Endodermal cell (in vitro differentiated cells): ENCODE results near the gene OBSCN. TPM values are rescaled to one million over a fixed set of nuclear protein-coding genes. Genes with fewer than 3 reads are reported as not detected.

ENCODE experiments used
- DNase-seq: peaks from one replicate; pipeline ENCODE4 v3.0.0-alpha.2; 2017
- H3K27ac ChIP-seq: 2 replicates; pipeline ENCODE4 v1.5.1; 2013; ENCODE audit warnings: mild to moderate bottlenecking, low read depth, low read length, moderate library complexity
- H3K27me3 ChIP-seq: 2 replicates; pipeline ENCODE4 v1.6.1; 2013; ENCODE audit warnings: mild to moderate bottlenecking, low read length, moderate library complexity; ENCODE audit not compliant: insufficient read depth, control insufficient read depth, poor library complexity, severe bottlenecking
- H3K36me3 ChIP-seq: 2 replicates; pipeline ENCODE4 v1.7.0; 2013; ENCODE audit warnings: mild to moderate bottlenecking, low read length, moderate library complexity; ENCODE audit not compliant: control insufficient read depth, insufficient read depth
- H3K4me1 ChIP-seq: one replicate; pipeline ENCODE4 v1.7.0; 2013; ENCODE audit warnings: low read length; ENCODE audit not compliant: control insufficient read depth, insufficient read depth
- H3K4me3 ChIP-seq: 2 replicates; pipeline ENCODE4 v1.5.1; 2013; ENCODE audit warnings: mild to moderate bottlenecking, low read length, moderate library complexity
- H3K9ac ChIP-seq: 2 replicates; pipeline ENCODE4 v1.6.1; 2013; ENCODE audit warnings: mild to moderate bottlenecking, low read length, moderate library complexity; ENCODE audit not compliant: poor library complexity, severe bottlenecking; ENCODE audit errors: extremely low read depth
- H3K9me3 ChIP-seq: 2 replicates; pipeline ENCODE4 v1.6.1; 2013; ENCODE audit warnings: mild to moderate bottlenecking, low read length, moderate library complexity; ENCODE audit not compliant: control insufficient read depth
- H3K27ac Mint-ChIP-seq: 2 replicates; pipeline ENCODE4 v1.8.0; 2020; ENCODE audit warnings: mixed read lengths
- H3K27me3 Mint-ChIP-seq: 2 replicates; pipeline ENCODE4 v1.8.0; 2021; ENCODE audit warnings: mild to moderate bottlenecking, mixed read lengths; ENCODE audit not compliant: insufficient read depth
- H3K36me3 Mint-ChIP-seq: 2 replicates; pipeline ENCODE4 v1.8.0; 2020; ENCODE audit warnings: low read depth, mixed read lengths
- H3K4me1 Mint-ChIP-seq: 2 replicates; pipeline ENCODE4 v1.8.0; 2020; ENCODE audit warnings: mixed read lengths
- H3K4me3 Mint-ChIP-seq: 2 replicates; pipeline ENCODE4 v1.8.0; 2020; ENCODE audit warnings: mild to moderate bottlenecking, moderate library complexity, mixed read lengths
- H3K9me3 Mint-ChIP-seq: 2 replicates; pipeline ENCODE4 v1.8.0; 2020; ENCODE audit warnings: mild to moderate bottlenecking, mixed read lengths
- whole genome bisulfite sequencing, 2 experiments: methylation state at CpG; one replicate each; pipeline versions ENCODE4 v1.1.5 to v1.1.7; 2013; ENCODE audit warnings: missing lambda C conversion rate in 2 of 2, mixed read lengths in 1 of 2; ENCODE audit not compliant: insufficient coverage in 1 of 2, insufficient read length in 1 of 2; 5-methylcytosine and 5-hydroxymethylcytosine counted together
- total RNA-seq, 2 donors: library from RNA; stranded (reverse); fragmentation: NEBNext Ultra II Directional in 1 of 2; extraction: Animal tissue kit (Norgen Biotek cat#: 25700) in 1 of 2; gene quantifications; 2 replicates in 1 of 2; 3 replicates in 1 of 2; pipeline ENCODE4 v1.2.1, GENCODE V29; 2021
- TF ChIP-seq, protein P1 (sequence below): fragments of 200-600 bp; sonication (generic); conservative IDR thresholded peaks from 2 replicates; pipeline ENCODE4 v1.5.0; 2021; ENCODE audit warnings: antibody characterized with exemption, mild to moderate bottlenecking

The OBSCN gene
- total RNA-seq, 2 donors from 2014 or later, result 53.7 to 68.9 TPM

DNA sequence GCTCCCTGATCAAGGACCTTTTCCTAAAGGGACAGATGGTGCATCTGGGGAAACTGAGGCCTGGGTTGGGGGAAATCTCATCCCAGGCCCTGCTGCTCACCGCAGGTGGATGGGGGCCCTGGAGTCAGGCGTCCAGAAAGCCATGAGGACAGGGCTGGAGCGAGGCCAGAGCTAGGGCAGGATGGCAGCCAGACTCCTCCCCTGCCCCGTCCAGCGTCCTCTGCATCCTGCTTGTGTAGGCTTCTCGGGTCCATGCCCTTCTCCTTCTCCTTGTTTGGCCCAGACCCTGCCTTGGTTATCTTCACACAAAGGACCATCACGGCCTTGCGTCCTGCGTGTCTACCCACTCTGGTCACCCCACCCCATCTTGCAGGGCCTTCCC, 155.8 kb downstream of the OBSCN start:
- H3K27ac ChIP-seq, result no peak overlapping the region
- TF ChIP-seq, protein P1, sequence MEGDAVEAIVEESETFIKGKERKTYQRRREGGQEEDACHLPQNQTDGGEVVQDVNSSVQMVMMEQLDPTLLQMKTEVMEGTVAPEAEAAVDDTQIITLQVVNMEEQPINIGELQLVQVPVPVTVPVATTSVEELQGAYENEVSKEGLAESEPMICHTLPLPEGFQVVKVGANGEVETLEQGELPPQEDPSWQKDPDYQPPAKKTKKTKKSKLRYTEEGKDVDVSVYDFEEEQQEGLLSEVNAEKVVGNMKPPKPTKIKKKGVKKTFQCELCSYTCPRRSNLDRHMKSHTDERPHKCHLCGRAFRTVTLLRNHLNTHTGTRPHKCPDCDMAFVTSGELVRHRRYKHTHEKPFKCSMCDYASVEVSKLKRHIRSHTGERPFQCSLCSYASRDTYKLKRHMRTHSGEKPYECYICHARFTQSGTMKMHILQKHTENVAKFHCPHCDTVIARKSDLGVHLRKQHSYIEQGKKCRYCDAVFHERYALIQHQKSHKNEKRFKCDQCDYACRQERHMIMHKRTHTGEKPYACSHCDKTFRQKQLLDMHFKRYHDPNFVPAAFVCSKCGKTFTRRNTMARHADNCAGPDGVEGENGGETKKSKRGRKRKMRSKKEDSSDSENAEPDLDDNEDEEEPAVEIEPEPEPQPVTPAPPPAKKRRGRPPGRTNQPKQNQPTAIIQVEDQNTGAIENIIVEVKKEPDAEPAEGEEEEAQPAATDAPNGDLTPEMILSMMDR, result no peak
- peaks cover 4% of the 10 kb centered on the region for H3K4me1 ChIP-seq
- Mint-ChIP-seq H3K4me1 (peaks cover 2% of the 10 kb centered on the region), H3K27me3 (no peaks in the 10 kb centered on the region), H3K9me3 (peaks cover 1% of the 10 kb centered on the region), H3K36me3 (no peaks in the 10 kb centered on the region), H3K4me3 (no peak overlapping the region), H3K27ac (no peak overlapping the region)
- H3K9ac ChIP-seq, result no peak overlapping the region
- H3K27me3 ChIP-seq, result no peaks in the 10 kb centered on the region
- WGBS, 2 experiments, result 33 to 75% methylated on average over 3 to 9 of the region's 9 CpGs
- no peaks in the 10 kb centered on the region for H3K36me3 ChIP-seq
- H3K9me3 ChIP-seq, result no peaks in the 10 kb centered on the region
- H3K4me3 ChIP-seq, result no peak overlapping the region
- no peak for DNase-seq

DNA sequence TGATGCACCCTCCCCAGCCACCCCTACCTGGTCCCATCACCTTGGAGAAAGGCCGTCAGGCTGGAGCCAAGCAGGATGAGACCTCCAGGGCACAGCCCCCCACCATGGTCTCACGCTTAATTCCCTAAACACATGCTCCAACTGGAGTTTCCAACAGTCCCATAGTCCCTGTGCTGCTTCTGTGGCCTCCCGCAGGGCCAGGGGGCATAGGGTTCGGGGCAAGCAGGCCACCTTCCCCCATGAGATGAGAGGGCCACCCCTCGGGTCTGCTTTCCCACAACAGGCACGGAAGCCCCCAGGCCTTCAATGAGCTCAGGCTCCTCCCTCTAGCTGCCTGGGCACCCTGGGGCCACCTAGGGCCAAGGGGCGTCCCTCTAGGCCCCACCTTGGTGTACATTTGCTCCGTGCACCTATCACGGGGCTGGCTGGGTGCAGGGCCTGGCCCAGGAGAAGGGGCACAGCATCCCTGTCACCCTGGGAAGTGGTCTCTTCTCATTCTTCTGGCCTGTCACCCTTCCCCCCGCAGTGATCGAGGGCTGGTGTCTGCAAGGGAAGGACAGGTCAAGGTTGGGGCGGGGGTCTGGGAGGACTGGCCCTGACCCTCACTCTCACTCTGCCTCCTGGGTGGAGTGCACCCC, 156.3 kb downstream of the OBSCN start:
- Histone ChIP-seq H3K9me3 (no peaks in the 10 kb centered on the region), H3K27me3 (no peaks in the 10 kb centered on the region), H3K4me1 (peaks cover 4% of the 10 kb centered on the region), H3K9ac (no peak overlapping the region), H3K27ac (no peak overlapping the region), H3K36me3 (no peaks in the 10 kb centered on the region), H3K4me3 (no peak overlapping the region)
- Mint-ChIP-seq H3K27ac (no peak overlapping the region), H3K4me1 (peaks cover 3% of the 10 kb centered on the region), H3K9me3 (no peaks in the 10 kb centered on the region), H3K27me3 (no peaks in the 10 kb centered on the region), H3K4me3 (no peak overlapping the region), H3K36me3 (no peaks in the 10 kb centered on the region)
- TF ChIP-seq, protein P1, result no peak
- 84 to 93% methylated on average over 3 to 12 of the region's 12 CpGs for WGBS, 2 experiments
- no peak for DNase-seq

DNA sequence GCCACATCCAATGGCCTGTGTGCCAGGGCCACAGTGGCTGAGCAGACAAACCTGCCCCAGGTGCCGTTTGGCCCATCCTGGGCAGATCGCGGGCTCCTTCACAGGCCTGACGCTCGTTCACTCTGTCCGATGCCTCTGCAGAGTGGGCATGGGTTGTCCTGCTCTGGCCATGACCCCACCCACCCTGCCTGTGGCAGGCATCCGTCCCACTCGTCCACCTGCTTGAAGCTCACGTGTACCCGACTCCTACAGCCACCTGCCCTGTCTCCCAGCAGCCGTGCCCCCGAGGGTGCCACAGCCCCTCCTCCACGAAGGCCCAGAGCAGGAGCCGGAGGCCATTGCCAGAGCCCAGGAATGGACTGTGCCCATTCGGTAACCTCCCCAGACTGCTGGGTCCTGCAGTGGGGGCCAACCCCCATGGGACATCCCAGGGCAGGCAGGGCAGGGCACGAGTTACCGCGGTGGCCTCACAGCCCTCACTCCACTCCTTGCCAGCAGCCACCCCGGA, 156.9 kb downstream of the OBSCN start:
- Mint-ChIP-seq H3K9me3 (no peaks in the 10 kb centered on the region), H3K4me1 (peaks cover 3% of the 10 kb centered on the region), H3K4me3 (no peak overlapping the region), H3K27me3 (no peaks in the 10 kb centered on the region), H3K36me3 (no peaks in the 10 kb centered on the region), H3K27ac (no peak overlapping the region)
- no peaks in the 10 kb centered on the region for H3K36me3 ChIP-seq
- DNase-seq, result no peak
- H3K4me1 ChIP-seq, result peaks cover 4% of the 10 kb centered on the region
- WGBS, 2 experiments, result 95 to 100% methylated on average over 3 to 19 of the region's 19 CpGs
- TF ChIP-seq, protein P1, result no peak
- no peak overlapping the region for H3K9ac ChIP-seq
- no peak overlapping the region for H3K27ac ChIP-seq
- no peaks in the 10 kb centered on the region for H3K9me3 ChIP-seq
- no peak overlapping the region for H3K4me3 ChIP-seq
- H3K27me3 ChIP-seq, result no peaks in the 10 kb centered on the region
